ENCODE data around the gene MICOS13.

The MICOS13 gene

GRCh38 chr19:5628461-5628860, 51.9 kb downstream of the MICOS13 start:
- DNase-seq (ENCODE audit: low read depth), result no peak

Measured in activated T-helper 9 cell treated with anti-CD3 and anti-CD28 coated beads, Interleukin-2, amount 50 U/mL, for 16 hours (primary cell).